Keratinocyte (primary cell): ENCODE results near the gene MYT1. TPM values are rescaled to one million over a fixed set of nuclear protein-coding genes. Genes with fewer than 3 reads are reported as not detected.

Source experiments
- DNase-seq: peaks from one replicate; pipeline ENCODE4 v3.0.0-alpha.2; 2011; ENCODE audit warnings: low read depth, missing footprints, low spot score
- FAIRE-seq: peaks from 2 replicates; lab custom pipeline; 2011; peaks lifted over from hg19 to GRCh38; lab: Jason Lieb, UNC
- H2AFZ ChIP-seq: 2 replicates; pipeline ENCODE4 v1.6.0; 2012; ENCODE audit warnings: low read length, control low read depth, inconsistent platforms; ENCODE audit not compliant: control insufficient read depth
- H3K27ac ChIP-seq: 2 replicates; pipeline ENCODE4 v1.5.1; 2011; ENCODE audit warnings: low read length; ENCODE audit not compliant: control insufficient read depth, insufficient read depth
- H3K27me3 ChIP-seq: 3 replicates; pipeline ENCODE4 v1.6.0; 2011; ENCODE audit warnings: low read length; ENCODE audit not compliant: control insufficient read depth, insufficient read depth; ENCODE audit errors: extremely low read depth
- H3K36me3 ChIP-seq, 2 experiments: 2 replicates in 1 of 2; 3 replicates in 1 of 2; pipeline ENCODE4 v1.5.1; 2011; ENCODE audit warnings: low read length in 2 of 2, mild to moderate bottlenecking in 1 of 2; ENCODE audit not compliant: control insufficient read depth in 2 of 2, insufficient read depth in 2 of 2; ENCODE audit errors: extremely low read depth in 1 of 2
- H3K4me1 ChIP-seq: 3 replicates; pipeline ENCODE4 v1.5.1; 2011; ENCODE audit warnings: low read length; ENCODE audit not compliant: control insufficient read depth, insufficient read depth; ENCODE audit errors: extremely low read depth
- H3K4me2 ChIP-seq: 3 replicates; pipeline ENCODE4 v1.6.0; 2011; ENCODE audit warnings: low read depth, low read length; ENCODE audit not compliant: control insufficient read depth, insufficient read depth; ENCODE audit errors: extremely low read depth
- H3K4me3 ChIP-seq, 3 experiments: fragments of 200-600 bp in 1 of 3; sonication (generic) in 1 of 3; 2 replicates in 2 of 3; 3 replicates in 1 of 3; pipeline ENCODE4 v1.5.1; 2011 to 2016; ENCODE audit warnings: low read length in 3 of 3, mild to moderate bottlenecking in 3 of 3, control low read depth in 2 of 3, inconsistent platforms in 1 of 3, low read depth in 1 of 3, mixed read lengths in 1 of 3, mixed run types in 1 of 3, moderate library complexity in 1 of 3; ENCODE audit not compliant: control insufficient read depth in 2 of 3, insufficient read depth in 2 of 3; ENCODE audit errors: extremely low read depth in 1 of 3
- H3K79me2 ChIP-seq: 2 replicates; pipeline ENCODE4 v1.6.0; 2012; ENCODE audit warnings: low read length; ENCODE audit not compliant: control insufficient read depth, insufficient read depth
- H3K9ac ChIP-seq: 3 replicates; pipeline ENCODE4 v1.6.0; 2011; ENCODE audit warnings: low read length; ENCODE audit not compliant: control insufficient read depth, insufficient read depth; ENCODE audit errors: extremely low read depth
- H3K9me1 ChIP-seq: 3 replicates; pipeline ENCODE4 v1.6.0; 2011; ENCODE audit warnings: low read length; ENCODE audit not compliant: control insufficient read depth, insufficient read depth; ENCODE audit errors: extremely low read depth
- H3K9me3 ChIP-seq: 2 replicates; pipeline ENCODE4 v1.5.1; 2012; ENCODE audit warnings: low read depth, low read length; ENCODE audit not compliant: control insufficient read depth
- H4K20me1 ChIP-seq: 3 replicates; pipeline ENCODE4 v1.6.0; 2011; ENCODE audit warnings: low read length; ENCODE audit not compliant: control insufficient read depth, insufficient read depth; ENCODE audit errors: extremely low read depth
- EZH2 ChIP-seq: IDR thresholded peaks from one replicate; pipeline ENCODE4 v1.6.1; 2012; ENCODE audit warnings: inconsistent platforms, mild to moderate bottlenecking, low read length, moderate library complexity
- dilution Hi-C: fragments of 300-500 bp; cut with MboI; formaldehyde crosslinking; loops from one replicate; pipeline ENCODE4 v1.7.0; 2020; ENCODE audit warnings: low sequenced_read_pairs; ENCODE audit not compliant: extremely low pct_ligation_motif_present
- polyA plus RNA-seq, 5 experiments: library from polyadenylated mRNA; depleted of rRNA in 3 of 5; stranded (reverse) in 3 of 5; stranded (forward) in 1 of 5; unstranded in 1 of 5; fragments of >200 nt; gene quantifications; 1 replicate in 1 of 5; 2 replicates in 3 of 5; 3 replicates in 1 of 5; pipeline versions ENCODE4 v1.2.1 to v1.2.3, GENCODE V29; 2011 to 2012; ENCODE audit warnings: missing spikeins in 2 of 5, low read depth in 1 of 5, low replicate concordance in 1 of 5
- TF ChIP-seq, protein P1 (sequence below), 3 experiments: IDR thresholded peaks in 1 of 3; conservative IDR thresholded peaks in 1 of 3; optimal IDR thresholded peaks in 1 of 3; 2 replicates in 2 of 3; 3 replicates in 1 of 3; pipeline versions ENCODE3 to v1.5.1; 2011; ENCODE audit warnings: low read length in 3 of 3, mild to moderate bottlenecking in 3 of 3, moderate library complexity in 2 of 3, control low read depth in 1 of 3, inconsistent platforms in 1 of 3; ENCODE audit not compliant: insufficient read depth in 2 of 3; ENCODE audit errors: extremely low read depth in 1 of 3

MYT1 gene
- polyA plus RNA-seq, 1 donor (not counting 4 experiments of a cell fraction or from before 2014, with no cell fraction given): not detected

DNA sequence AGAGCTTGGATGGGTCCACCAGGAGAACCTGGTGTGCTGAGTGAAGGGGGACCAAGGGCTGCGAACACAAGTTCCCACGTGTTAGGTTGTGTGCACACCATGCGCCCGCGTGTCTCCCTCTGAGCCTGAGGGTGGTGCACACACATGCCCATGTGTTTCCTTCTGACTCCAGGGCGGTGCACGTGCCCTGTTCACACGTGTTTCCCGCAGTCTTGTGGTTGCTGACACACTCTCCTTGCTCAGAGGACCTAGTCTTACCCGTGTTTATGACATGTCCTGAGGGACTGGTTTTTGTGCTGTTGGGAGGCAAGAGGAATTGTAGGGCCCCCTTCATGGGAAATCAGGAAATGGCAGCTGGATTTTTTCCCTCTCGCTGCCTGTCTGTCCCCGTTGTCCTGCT lies 55.0 kb downstream of the MYT1 start:
- no peak overlapping the region for H2AFZ ChIP-seq
- dilution Hi-C loops: no loop called here

DNA sequence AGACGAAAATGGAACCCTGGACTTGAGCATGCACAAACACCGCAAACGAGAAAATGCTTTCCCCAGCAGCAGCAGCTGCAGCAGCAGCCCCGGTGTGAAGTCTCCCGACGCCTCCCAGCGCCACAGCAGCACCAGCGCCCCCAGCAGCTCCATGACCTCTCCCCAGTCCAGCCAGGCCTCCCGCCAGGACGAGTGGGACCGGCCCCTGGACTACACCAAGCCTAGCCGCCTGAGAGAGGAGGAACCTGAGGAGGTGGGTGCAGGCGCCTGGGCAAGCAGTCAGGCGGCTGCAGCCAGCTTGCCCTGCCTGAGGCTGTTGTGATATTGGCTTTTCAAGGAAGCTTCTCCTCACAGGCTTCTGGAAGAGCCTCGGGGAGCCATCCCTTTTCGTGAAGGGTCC lies 55.5 kb downstream of the MYT1 start:
- no peak for DNase-seq
- H3K9me1 ChIP-seq: no peaks in the 10 kb centered on the region
- H3K4me3 ChIP-seq: no peak overlapping the region
- peaks cover 15% of the 10 kb centered on the region for H3K27me3 ChIP-seq
- H3K79me2 ChIP-seq: no peaks in the 10 kb centered on the region
- H3K9me3 ChIP-seq: no peaks in the 10 kb centered on the region
- no peak overlapping the region for H3K27ac ChIP-seq
- dilution Hi-C loops: no loop called here
- no peaks in the 10 kb centered on the region for H3K36me3 ChIP-seq
- FAIRE-seq: no peak
- no peak overlapping the region for H3K9ac ChIP-seq
- no peak overlapping the region for H3K4me2 ChIP-seq
- peaks cover 50% of the 10 kb centered on the region for H3K4me1 ChIP-seq
- no peaks in the 10 kb centered on the region for H4K20me1 ChIP-seq
- H2AFZ ChIP-seq: no peak overlapping the region
- TF ChIP-seq, protein P1, sequence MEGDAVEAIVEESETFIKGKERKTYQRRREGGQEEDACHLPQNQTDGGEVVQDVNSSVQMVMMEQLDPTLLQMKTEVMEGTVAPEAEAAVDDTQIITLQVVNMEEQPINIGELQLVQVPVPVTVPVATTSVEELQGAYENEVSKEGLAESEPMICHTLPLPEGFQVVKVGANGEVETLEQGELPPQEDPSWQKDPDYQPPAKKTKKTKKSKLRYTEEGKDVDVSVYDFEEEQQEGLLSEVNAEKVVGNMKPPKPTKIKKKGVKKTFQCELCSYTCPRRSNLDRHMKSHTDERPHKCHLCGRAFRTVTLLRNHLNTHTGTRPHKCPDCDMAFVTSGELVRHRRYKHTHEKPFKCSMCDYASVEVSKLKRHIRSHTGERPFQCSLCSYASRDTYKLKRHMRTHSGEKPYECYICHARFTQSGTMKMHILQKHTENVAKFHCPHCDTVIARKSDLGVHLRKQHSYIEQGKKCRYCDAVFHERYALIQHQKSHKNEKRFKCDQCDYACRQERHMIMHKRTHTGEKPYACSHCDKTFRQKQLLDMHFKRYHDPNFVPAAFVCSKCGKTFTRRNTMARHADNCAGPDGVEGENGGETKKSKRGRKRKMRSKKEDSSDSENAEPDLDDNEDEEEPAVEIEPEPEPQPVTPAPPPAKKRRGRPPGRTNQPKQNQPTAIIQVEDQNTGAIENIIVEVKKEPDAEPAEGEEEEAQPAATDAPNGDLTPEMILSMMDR (optimal IDR thresholded peaks at IDR 0.05 in 1 of 3, IDR thresholded peaks at IDR 0.05 in 1 of 3, conservative IDR thresholded peaks at IDR 0.05 in 1 of 3; ENCODE audit: extremely low read depth in 1 of 3, insufficient read depth in 2 of 3, low read length in 3 of 3): no peak
- no peak for TF ChIP-seq EZH2

More for the DNA sequence above, 55.0 kb downstream of the MYT1 start:
- FAIRE-seq (no peak), DNase-seq (peak; percentile 64)
- Histone ChIP-seq H3K9me1 (no peaks in the 10 kb centered on the region), H3K4me3 (no peak overlapping the region), H3K79me2 (no peaks in the 10 kb centered on the region), H3K36me3 (no peaks in the 10 kb centered on the region), H3K27ac (no peak overlapping the region), H3K4me2 (no peak overlapping the region), H3K4me1 (peaks cover 49% of the 10 kb centered on the region), H3K27me3 (peaks cover 16% of the 10 kb centered on the region), H3K9me3 (no peaks in the 10 kb centered on the region), H4K20me1 (no peaks in the 10 kb centered on the region), H3K9ac (peak overlapping the region; percentile 7)
- TF ChIP-seq, protein P1 (optimal IDR thresholded peaks at IDR 0.05 in 1 of 3, IDR thresholded peaks at IDR 0.05 in 1 of 3, conservative IDR thresholded peaks at IDR 0.05 in 1 of 3; ENCODE audit: extremely low read depth in 1 of 3, insufficient read depth in 2 of 3, low read length in 3 of 3): no peak
- no peak for TF ChIP-seq EZH2
